ENCODE measurements around the gene PDIA2.

PDIA2 gene

GRCh38 chr16:265002-265529 lies 17.9 kb upstream of the PDIA2 start:
- TF ChIP-seq, protein P1, sequence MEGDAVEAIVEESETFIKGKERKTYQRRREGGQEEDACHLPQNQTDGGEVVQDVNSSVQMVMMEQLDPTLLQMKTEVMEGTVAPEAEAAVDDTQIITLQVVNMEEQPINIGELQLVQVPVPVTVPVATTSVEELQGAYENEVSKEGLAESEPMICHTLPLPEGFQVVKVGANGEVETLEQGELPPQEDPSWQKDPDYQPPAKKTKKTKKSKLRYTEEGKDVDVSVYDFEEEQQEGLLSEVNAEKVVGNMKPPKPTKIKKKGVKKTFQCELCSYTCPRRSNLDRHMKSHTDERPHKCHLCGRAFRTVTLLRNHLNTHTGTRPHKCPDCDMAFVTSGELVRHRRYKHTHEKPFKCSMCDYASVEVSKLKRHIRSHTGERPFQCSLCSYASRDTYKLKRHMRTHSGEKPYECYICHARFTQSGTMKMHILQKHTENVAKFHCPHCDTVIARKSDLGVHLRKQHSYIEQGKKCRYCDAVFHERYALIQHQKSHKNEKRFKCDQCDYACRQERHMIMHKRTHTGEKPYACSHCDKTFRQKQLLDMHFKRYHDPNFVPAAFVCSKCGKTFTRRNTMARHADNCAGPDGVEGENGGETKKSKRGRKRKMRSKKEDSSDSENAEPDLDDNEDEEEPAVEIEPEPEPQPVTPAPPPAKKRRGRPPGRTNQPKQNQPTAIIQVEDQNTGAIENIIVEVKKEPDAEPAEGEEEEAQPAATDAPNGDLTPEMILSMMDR (IDR thresholded peaks at IDR 0.05), result no peak

DNA sequence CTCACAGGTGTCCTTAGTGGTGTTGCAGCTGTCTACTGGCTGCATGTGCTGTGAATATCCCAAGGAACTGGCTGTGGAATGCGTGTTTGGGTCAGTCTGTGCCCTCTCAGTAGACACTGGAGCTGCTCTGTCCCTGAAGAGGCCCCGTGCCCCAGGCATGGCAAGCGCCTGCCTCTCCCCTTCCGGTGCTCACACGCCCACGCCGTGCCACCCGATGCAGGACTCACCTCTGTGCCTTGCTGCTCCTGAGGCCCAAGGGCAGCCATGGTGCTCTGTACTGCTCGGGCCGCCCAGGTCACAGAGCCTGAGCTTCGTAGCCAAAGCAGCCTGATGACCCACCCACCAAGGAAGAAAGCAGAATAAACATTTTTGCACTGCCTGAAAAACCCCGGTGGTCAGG lies 17.3 kb upstream of the PDIA2 start:
- TF ChIP-seq, protein P1 (IDR thresholded peaks at IDR 0.05), result no peak

DNA sequence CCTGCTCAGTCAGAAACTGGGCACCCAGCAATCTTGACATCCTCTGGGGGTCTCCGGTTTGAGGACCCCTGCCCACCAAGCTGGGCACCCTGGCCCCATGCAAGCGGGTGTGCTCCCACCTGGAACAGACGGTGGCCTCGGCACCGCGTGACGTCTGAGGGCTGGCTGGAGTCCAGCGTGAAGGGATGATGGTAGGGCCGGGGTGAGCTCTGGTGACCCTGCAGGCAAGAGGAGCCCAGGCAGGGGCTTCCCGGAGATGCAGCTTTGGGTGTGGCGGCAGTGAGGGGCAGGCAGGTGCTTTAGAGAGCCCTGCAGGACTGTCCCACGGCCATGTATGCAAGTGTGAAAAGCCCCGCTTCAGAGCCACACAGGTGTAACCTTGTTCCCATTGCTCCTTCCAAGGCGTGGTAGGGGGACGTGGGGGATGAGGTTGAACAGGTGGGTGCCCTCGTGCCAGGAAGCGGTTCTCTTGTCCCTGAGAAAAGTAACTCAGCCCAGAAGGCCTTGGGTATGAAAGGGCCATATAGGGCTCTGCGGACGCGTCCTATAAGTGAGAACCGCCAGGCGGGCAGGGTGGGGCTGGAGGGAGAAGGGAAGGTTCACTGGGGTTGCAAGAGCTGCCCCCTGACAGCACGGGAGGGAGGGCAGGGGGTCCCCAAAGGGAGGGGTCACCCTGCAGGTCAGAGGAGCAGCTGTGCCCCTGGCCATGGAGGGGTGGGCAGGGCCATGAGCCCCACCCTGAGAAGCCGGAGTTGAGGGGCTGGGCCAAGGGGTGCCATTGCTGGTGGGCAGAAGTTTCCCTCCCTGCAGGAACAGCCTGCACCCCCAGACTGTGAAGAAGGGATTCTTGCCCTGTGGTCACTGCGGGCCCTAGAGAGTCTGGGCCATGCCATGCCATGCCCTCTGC lies 16.5 kb upstream of the PDIA2 start:
- TF ChIP-seq, protein P1 (IDR thresholded peaks at IDR 0.05), result no peak

DNA sequence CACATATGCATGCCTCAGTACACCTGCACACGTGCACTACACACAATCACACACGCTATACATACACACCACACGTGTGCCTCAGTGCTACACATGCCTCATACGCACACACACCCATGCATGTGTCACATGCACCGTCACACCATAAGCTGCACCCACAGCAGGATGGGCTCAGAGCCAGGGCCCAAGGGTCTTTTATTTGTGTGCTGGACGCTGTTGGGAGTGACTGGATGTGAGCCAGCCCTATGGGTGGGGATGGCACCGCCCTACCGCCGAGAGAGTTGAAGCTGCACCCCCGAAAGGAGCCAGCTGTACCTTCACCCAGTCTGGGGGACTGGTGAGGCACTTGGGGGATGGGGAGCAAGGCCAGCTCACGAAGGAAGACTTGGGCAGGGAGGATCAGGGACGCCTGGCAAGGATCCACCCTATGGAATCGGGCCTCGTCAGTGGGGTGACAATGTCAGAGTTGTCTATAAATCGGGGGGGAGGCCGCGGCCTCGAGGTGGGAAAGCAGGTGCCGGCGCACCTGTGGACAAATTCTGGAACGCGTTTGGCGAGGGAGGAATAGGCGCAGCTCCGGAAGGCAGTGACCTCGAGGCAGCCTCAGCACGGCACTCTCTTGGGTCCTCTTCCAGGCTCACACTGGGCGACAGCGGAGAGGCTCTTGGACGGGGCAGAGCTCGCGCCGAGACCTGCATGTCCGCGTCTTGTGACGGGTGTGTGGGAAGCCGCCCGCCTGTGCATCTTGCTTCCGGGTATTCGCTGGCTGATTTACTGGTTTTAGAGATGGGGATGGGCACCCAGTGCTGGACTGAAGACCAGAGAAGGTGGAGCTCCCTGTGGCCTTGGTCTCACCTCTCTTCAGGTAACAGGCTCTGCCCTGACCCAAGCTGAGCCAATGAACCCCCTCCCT lies 14.6 kb upstream of the PDIA2 start:
- TF ChIP-seq, protein P1 (IDR thresholded peaks at IDR 0.05), result no peak

GRCh38 chr16:269061-269796 lies 13.7 kb upstream of the PDIA2 start:
- TF ChIP-seq, protein P1 (IDR thresholded peaks at IDR 0.05), result no peak

DNA sequence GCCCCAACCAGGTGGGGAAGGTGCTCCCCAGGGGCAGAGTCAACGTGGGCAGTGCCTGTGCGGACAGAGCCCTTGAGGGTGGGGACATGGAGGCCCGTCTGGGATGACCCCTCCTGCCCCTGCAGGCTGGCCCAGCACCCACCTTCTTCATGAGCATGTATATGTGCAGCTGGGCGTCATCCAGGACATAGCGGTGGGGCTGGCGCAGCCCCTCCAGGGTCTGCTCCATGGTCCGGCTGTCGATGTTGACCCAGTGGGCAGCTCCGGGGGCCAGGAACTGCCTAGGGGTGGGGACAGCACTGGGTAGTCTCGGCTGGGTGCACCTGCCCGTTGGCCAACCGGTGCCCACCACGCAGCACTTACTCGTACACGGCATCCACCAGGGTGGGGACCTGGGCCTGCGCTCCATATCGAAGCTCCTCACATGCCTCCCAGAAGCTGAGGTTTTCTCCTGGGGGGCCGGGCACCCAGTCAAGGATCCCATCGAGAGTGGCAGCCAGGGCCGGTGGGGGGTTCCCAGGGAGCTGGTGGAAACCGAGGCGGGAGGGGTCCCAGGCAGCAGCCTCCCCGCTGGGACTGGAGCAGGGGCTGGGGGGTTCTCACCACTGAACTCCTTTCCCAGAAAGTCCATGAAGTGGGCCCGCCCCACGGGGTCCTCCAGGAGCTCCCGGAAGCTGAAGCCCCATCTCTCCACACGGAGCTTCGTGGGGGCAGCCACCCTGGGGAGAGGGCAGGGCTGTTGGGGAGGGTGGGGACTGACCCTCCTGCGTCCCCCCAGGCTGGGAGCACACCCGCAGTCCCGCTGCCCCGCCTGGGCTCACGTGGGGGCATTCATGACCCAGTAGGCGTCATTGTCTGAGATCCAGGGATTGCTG lies 12.3 kb upstream of the PDIA2 start:
- TF ChIP-seq, protein P1 (IDR thresholded peaks at IDR 0.05), result no peak
